K562 (cell line): ENCODE data around the gene ZBTB9. TPM values are rescaled to one million over a fixed set of nuclear protein-coding genes. Genes with fewer than 3 reads are reported as not detected.
A peak's percentile ranks its signal among the peaks of the same experiment; 100 is the strongest.

ENCODE experiments used
- ATF1 ChIP-seq, 2 experiments: fragments of 450-650 bp in 1 of 2; IDR thresholded peaks; 2 replicates each; pipeline ENCODE4 v1.6.1; 2016; ENCODE audit warnings: missing compliant biosample characterization in 1 of 2, missing genetic modification characterization in 1 of 2
- CHD4 ChIP-seq: fragments of 200-600 bp; sonication (generic); IDR thresholded peaks from 3 replicates; pipeline ENCODE4 v1.6.1; 2012; ENCODE audit warnings: low read depth, mild to moderate bottlenecking, mixed read lengths, low read length, inconsistent platforms; ENCODE audit not compliant: insufficient read depth, insufficient replicate concordance, poor library complexity, severe bottlenecking
- CREM ChIP-seq: IDR thresholded peaks from 2 replicates; pipeline ENCODE4 v1.6.1; 2014; ENCODE audit warnings: antibody characterized with exemption, low read depth
- GABPA ChIP-seq: fragments of 200-800 bp; sonication (Bioruptor generic); conservative IDR thresholded peaks from 2 replicates; pipeline ENCODE4 v1.6.1; 2016; ENCODE audit warnings: low read depth, missing genetic modification characterization, missing compliant biosample characterization
- ILF3 ChIP-seq: fragments of 450-650 bp; IDR thresholded peaks from 2 replicates; pipeline ENCODE4 v1.6.1; 2018; ENCODE audit warnings: antibody characterized with exemption, mild to moderate bottlenecking, moderate library complexity, borderline replicate concordance
- KDM1A ChIP-seq, 2 experiments: fragments of 450-650 bp; IDR thresholded peaks; 2 replicates each; pipeline ENCODE4 v1.6.1; 2016; ENCODE audit warnings: mild to moderate bottlenecking in 2 of 2
- KDM4B ChIP-seq, 2 experiments: fragments of 450-650 bp in 1 of 2; sonication (generic) in 1 of 2; IDR thresholded peaks; 2 replicates each; pipeline ENCODE4 v1.6.1; 2016 to 2017; ENCODE audit warnings: borderline replicate concordance in 2 of 2, antibody characterized with exemption in 1 of 2, low read depth in 1 of 2, mild to moderate bottlenecking in 1 of 2
- NCOA1 ChIP-seq: fragments of 450-650 bp; IDR thresholded peaks from 2 replicates; pipeline ENCODE4 v1.6.1; 2016; ENCODE audit warnings: low read depth
- NR2C1 ChIP-seq, 2 experiments: fragments of 450-650 bp; IDR thresholded peaks; 2 replicates each; pipeline ENCODE4 v1.6.1; 2017; ENCODE audit warnings: mild to moderate bottlenecking in 2 of 2, antibody characterized with exemption in 1 of 2, inconsistent platforms in 1 of 2, missing compliant biosample characterization in 1 of 2, missing genetic modification characterization in 1 of 2
- SMARCA4 ChIP-seq: fragments of 450-650 bp; IDR thresholded peaks from 2 replicates; pipeline ENCODE4 v1.6.1; 2016
- TAF9B ChIP-seq: fragments of 450-650 bp; IDR thresholded peaks from 2 replicates; pipeline ENCODE4 v1.6.1; 2018; ENCODE audit warnings: mild to moderate bottlenecking; ENCODE audit not compliant: partially characterized antibody
- ZBTB1 ChIP-seq: sonication (generic); formaldehyde crosslinking; IDR thresholded peaks from 2 replicates; pipeline ENCODE4 v1.8.1; 2023; ENCODE audit warnings: missing genetic modification reagents, low read depth, mild to moderate bottlenecking, borderline replicate concordance
- ZFX ChIP-seq: sonication (generic); formaldehyde crosslinking; IDR thresholded peaks from 2 replicates; pipeline ENCODE4 v1.8.0; 2022; ENCODE audit warnings: mild to moderate bottlenecking, missing genetic modification reagents, moderate library complexity
- polyA plus RNA-seq, 8 experiments: library from polyadenylated mRNA; depleted of rRNA in 4 of 8; stranded (reverse) in 5 of 8; unstranded in 3 of 8; fragments of >200 nt; fragmentation: Nextera tagmentation in 2 of 8; fragmentation: Illumina TruSeq in 1 of 8; extraction: Ambion mirVana in 2 of 8; extraction: Trizol in 1 of 8; gene quantifications; 2 replicates each; pipeline versions ENCODE4 v1.2.1 to v1.2.3, GENCODE V29; 2011 to 2014; ENCODE audit warnings: inconsistent platforms in 1 of 8, missing spikeins in 1 of 8
- total RNA-seq, 7 experiments: library from RNA; depleted of rRNA in 6 of 7; stranded (reverse); fragments of >200 nt in 6 of 7; fragmentation: Illumina TruSeq in 2 of 7; extraction: Trizol in 2 of 7; gene quantifications; 2 replicates each; pipeline versions ENCODE4 v1.2.1 to v1.2.3, GENCODE V29; 2011 to 2021; ENCODE audit warnings: low replicate concordance in 1 of 7
- TF ChIP-seq, protein P1 (sequence below): fragments of 250-450 bp; sonication (Bioruptor Pico); IDR thresholded peaks from 2 replicates; pipeline ENCODE4 v1.5.0; 2021
- TF ChIP-seq, protein P2 (sequence below), 2 experiments: fragments of 450-650 bp in 1 of 2; sonication (generic) in 1 of 2; formaldehyde crosslinking in 1 of 2; IDR thresholded peaks in 1 of 2; conservative IDR thresholded peaks in 1 of 2; 2 replicates each; pipeline versions ENCODE4 v1.6.1 to v1.8.1; 2016 to 2023; ENCODE audit warnings: mild to moderate bottlenecking in 2 of 2, moderate library complexity in 2 of 2, inconsistent platforms in 1 of 2, missing genetic modification reagents in 1 of 2
- TF ChIP-seq, protein P3 (sequence below): fragments of 450-650 bp; formaldehyde crosslinking; conservative IDR thresholded peaks from 2 replicates; pipeline ENCODE4 v1.4.0; 2022; ENCODE audit warnings: mild to moderate bottlenecking, missing genetic modification characterization
- TF ChIP-seq, protein P4 (sequence below): fragments of 450-650 bp; IDR thresholded peaks from 2 replicates; pipeline ENCODE4 v1.6.1; 2016
- TF ChIP-seq, protein P5 (sequence below): sonication (generic); formaldehyde crosslinking; IDR thresholded peaks from 2 replicates; pipeline ENCODE4 v1.8.1; 2023; ENCODE audit warnings: mild to moderate bottlenecking, missing genetic modification reagents

ZBTB9 gene
- total and polyA plus RNA-seq, 9 of the 15 experiments (the other 6 are each of a cell fraction or from before 2014, with no cell fraction given) = 1.9 to 19.5 (median 10.4) TPM

DNA sequence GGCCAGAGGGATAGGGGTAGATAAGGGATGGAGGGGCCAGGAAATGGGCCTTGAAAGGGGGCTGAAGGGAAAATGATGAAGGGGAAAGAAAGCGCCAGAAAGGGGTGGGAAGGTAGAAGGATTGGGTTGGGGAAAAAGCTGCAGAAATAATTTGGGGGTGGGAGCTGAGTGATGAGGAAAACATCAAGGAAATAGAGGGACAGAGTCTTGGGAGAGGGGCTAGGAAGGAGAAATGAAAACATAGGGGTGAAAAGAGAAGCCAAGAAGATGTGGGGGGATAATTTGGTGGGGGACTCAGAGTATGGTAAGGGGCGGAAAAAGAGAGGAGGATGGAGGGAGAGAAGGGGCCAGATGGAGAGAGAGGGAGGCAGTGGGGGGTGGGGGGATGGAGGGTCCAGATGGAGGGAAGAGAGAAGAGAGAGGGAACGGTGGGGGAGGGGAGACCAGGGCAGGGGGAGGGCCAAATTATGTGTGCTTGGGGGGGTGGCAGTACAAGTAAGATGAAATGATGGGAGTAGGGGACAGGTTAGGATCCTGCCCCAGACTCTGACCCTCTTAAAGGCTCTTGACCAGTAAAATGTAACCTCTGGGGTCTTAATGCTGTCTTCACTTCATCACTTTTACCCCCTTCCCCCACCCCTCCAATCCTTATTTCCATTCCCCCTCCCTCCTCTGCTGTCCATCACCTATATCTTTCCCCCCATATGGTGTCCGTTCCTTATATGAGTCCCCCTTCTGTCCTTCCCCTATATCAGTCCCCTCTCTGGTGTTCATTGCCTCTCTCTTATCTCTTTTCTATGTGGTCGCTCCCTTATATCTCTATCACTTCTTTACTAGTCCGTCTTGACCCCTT, 33.7 kb upstream of the ZBTB9 start (continued):
- TF ChIP-seq ZBTB1 (no peak), TAF9B (no peak), NR2C1 (IDR thresholded peaks at IDR 0.05) (peak; percentile 40; the same call in 1 of the 2 replicates), NR2C1 (tag; IDR thresholded peaks at IDR 0.05) (0 out of 2 replicates have a peak, but pooled peaks have one; percentile 30), NCOA1 (peak; percentile 97), GABPA (peak; percentile 75), ZFX (CRISPR knock-in tag) (no peak), CHD4 (no peak), CREM (peak; percentile 36; the same call in 1 of the 2 replicates), KDM4B (IDR thresholded peaks at IDR 0.05; ENCODE audit: borderline replicate concordance in 2 of 2, low read depth in 1 of 2) (no peak), KDM1A (IDR thresholded peaks at IDR 0.05) (peak in 1 of 2 experiments; percentile 68; a peak in 2 of 4 replicates), SMARCA4 (0 out of 2 replicates have a peak, but pooled peaks have one; percentile 38), ILF3 (no peak), ATF1 (CRISPR knock-in tag; IDR thresholded peaks at IDR 0.05) (no peak), ATF1 (tag; IDR thresholded peaks at IDR 0.05) (no peak)
- TF ChIP-seq, protein P1, sequence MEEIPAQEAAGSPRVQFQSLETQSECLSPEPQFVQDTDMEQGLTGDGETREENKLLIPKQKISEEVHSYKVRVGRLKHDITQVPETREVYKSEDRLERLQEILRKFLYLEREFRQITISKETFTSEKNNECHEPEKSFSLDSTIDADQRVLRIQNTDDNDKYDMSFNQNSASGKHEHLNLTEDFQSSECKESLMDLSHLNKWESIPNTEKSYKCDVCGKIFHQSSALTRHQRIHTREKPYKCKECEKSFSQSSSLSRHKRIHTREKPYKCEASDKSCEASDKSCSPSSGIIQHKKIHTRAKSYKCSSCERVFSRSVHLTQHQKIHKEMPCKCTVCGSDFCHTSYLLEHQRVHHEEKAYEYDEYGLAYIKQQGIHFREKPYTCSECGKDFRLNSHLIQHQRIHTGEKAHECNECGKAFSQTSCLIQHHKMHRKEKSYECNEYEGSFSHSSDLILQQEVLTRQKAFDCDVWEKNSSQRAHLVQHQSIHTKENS (CRISPR knock-in tag) = no peak
- TF ChIP-seq, protein P2, sequence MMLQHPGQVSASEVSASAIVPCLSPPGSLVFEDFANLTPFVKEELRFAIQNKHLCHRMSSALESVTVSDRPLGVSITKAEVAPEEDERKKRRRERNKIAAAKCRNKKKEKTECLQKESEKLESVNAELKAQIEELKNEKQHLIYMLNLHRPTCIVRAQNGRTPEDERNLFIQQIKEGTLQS (IDR thresholded peaks at IDR 0.05) = no peak
- TF ChIP-seq, protein P2 (CRISPR knock-in tag; conservative IDR thresholded peaks at IDR 0.05) = no peak
- TF ChIP-seq, protein P3, sequence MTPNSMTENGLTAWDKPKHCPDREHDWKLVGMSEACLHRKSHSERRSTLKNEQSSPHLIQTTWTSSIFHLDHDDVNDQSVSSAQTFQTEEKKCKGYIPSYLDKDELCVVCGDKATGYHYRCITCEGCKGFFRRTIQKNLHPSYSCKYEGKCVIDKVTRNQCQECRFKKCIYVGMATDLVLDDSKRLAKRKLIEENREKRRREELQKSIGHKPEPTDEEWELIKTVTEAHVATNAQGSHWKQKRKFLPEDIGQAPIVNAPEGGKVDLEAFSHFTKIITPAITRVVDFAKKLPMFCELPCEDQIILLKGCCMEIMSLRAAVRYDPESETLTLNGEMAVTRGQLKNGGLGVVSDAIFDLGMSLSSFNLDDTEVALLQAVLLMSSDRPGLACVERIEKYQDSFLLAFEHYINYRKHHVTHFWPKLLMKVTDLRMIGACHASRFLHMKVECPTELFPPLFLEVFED = peak; percentile 86; the same call in 1 of the 2 replicates
- TF ChIP-seq, protein P4, sequence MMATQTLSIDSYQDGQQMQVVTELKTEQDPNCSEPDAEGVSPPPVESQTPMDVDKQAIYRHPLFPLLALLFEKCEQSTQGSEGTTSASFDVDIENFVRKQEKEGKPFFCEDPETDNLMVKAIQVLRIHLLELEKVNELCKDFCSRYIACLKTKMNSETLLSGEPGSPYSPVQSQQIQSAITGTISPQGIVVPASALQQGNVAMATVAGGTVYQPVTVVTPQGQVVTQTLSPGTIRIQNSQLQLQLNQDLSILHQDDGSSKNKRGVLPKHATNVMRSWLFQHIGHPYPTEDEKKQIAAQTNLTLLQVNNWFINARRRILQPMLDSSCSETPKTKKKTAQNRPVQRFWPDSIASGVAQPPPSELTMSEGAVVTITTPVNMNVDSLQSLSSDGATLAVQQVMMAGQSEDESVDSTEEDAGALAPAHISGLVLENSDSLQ = peak; percentile 85
- TF ChIP-seq, protein P5, sequence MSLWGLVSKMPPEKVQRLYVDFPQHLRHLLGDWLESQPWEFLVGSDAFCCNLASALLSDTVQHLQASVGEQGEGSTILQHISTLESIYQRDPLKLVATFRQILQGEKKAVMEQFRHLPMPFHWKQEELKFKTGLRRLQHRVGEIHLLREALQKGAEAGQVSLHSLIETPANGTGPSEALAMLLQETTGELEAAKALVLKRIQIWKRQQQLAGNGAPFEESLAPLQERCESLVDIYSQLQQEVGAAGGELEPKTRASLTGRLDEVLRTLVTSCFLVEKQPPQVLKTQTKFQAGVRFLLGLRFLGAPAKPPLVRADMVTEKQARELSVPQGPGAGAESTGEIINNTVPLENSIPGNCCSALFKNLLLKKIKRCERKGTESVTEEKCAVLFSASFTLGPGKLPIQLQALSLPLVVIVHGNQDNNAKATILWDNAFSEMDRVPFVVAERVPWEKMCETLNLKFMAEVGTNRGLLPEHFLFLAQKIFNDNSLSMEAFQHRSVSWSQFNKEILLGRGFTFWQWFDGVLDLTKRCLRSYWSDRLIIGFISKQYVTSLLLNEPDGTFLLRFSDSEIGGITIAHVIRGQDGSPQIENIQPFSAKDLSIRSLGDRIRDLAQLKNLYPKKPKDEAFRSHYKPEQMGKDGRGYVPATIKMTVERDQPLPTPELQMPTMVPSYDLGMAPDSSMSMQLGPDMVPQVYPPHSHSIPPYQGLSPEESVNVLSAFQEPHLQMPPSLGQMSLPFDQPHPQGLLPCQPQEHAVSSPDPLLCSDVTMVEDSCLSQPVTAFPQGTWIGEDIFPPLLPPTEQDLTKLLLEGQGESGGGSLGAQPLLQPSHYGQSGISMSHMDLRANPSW (CRISPR knock-in tag) = no peak
